ENCODE measurements around the gene ADAMTS17. TPM values are rescaled to one million over a fixed set of nuclear protein-coding genes. Genes with fewer than 3 reads are reported as not detected.

The ADAMTS17 gene
- polyA plus RNA-seq, 2 of the 4 experiments (the other 2 are of a cell fraction), result 0.05 TPM; not detected in 1

DNA sequence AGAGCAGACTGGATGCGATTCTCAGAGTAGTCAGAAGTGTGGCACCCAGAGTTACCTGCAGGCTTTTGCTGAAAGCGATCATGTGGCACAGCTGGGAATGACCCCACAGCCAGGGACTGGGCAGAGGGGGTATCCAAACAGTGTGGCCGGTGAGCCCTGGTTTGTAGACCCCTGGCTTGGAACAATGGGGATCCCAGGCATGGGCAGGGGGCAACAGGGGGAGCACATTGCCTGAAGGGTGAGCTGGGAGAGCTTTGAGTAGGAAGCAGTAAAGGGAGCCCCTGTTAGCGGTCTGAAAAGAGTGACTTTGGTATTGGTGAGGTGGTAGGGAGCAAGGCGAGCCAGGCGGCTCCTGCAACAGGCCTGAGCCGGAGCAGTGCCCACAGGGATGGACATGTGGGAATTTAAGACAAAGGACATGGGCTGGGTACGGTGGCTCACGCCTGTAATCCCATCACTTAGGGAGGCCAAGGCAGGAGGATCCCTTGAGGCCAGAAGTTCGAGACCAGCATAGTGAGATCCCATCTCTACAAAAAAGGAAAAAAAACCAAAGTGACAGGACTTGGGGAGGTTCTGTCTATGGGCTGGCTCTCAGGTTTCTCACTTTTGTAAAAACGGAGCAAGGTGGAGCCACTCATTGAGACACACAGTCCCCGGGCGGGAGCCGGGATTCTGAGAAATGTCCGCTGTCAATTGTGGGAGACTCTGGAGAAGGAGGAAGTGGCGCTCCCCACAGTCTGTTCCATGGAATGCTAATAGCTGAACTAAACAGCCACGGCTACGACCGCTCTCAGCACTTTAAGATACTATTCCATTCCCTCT is 384.7 kb downstream of the ADAMTS17 start:
- FAIRE-seq (no peak), DNase-seq (ENCODE audit: low read depth in 1 of 2, low spot score in 1 of 2) (no peak), ATAC-seq (no peak)
- Histone ChIP-seq H3K4me1 (no peaks in the 10 kb centered on the region), H3K27ac (no peak overlapping the region), H3K4me3 (no peak overlapping the region), H3K9me3 (0 out of 3 replicates have a peak, but pooled peaks cover 3% of the 10 kb centered on the region), H3K4me2 (no peak overlapping the region)
- POLR2A ChIA-PET, result no interaction called here
- CTCF ChIA-PET, result no interaction called here
- no peak for TF ChIP-seq HEYL (CRISPR knock-in tag; IDR thresholded peaks at IDR 0.05)
- TF ChIP-seq CBX2 (IDR thresholded peaks at IDR 0.05; ENCODE audit: borderline replicate concordance, low read depth), result no peak
- TF ChIP-seq POLR2AphosphoS2 (conservative IDR thresholded peaks at IDR 0.05; ENCODE audit: low read length), result no peak
- no peak for TF ChIP-seq HOXB13 (CRISPR knock-in tag; IDR thresholded peaks at IDR 0.05; ENCODE audit: low read depth)
- no peak for TF ChIP-seq RAD21 (conservative IDR thresholded peaks at IDR 0.05 in 1 of 2, IDR thresholded peaks at IDR 0.05 in 1 of 2)
- TF ChIP-seq CHD4 (IDR thresholded peaks at IDR 0.05; ENCODE audit: borderline replicate concordance), result no peak
- no peak for TF ChIP-seq CHD2 (IDR thresholded peaks at IDR 0.05; ENCODE audit: low read length, partially characterized antibody)
- TF ChIP-seq TFCP2L1 (CRISPR knock-in tag; IDR thresholded peaks at IDR 0.05), result no peak
- TF ChIP-seq, protein P1, sequence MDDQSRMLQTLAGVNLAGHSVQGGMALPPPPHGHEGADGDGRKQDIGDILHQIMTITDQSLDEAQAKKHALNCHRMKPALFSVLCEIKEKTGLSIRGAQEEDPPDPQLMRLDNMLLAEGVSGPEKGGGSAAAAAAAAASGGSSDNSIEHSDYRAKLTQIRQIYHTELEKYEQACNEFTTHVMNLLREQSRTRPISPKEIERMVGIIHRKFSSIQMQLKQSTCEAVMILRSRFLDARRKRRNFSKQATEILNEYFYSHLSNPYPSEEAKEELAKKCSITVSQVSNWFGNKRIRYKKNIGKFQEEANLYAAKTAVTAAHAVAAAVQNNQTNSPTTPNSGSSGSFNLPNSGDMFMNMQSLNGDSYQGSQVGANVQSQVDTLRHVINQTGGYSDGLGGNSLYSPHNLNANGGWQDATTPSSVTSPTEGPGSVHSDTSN (IDR thresholded peaks at IDR 0.05), result no peak
- no peak for TF ChIP-seq NR3C1 (IDR thresholded peaks at IDR 0.05)
- TF ChIP-seq BHLHE40 (IDR thresholded peaks at IDR 0.05; ENCODE audit: low read depth, low read length), result no peak
- no peak for TF ChIP-seq HOXA7 (CRISPR knock-in tag; IDR thresholded peaks at IDR 0.05)
- TF ChIP-seq CBX8 (IDR thresholded peaks at IDR 0.05), result no peak
- no peak for TF ChIP-seq NPAS2 (CRISPR knock-in tag; IDR thresholded peaks at IDR 0.05; ENCODE audit: borderline replicate concordance)
- WGBS (ENCODE audit: missing lambda C conversion rate), result 34% methylated on average over 19 of the region's 19 CpGs

DNA sequence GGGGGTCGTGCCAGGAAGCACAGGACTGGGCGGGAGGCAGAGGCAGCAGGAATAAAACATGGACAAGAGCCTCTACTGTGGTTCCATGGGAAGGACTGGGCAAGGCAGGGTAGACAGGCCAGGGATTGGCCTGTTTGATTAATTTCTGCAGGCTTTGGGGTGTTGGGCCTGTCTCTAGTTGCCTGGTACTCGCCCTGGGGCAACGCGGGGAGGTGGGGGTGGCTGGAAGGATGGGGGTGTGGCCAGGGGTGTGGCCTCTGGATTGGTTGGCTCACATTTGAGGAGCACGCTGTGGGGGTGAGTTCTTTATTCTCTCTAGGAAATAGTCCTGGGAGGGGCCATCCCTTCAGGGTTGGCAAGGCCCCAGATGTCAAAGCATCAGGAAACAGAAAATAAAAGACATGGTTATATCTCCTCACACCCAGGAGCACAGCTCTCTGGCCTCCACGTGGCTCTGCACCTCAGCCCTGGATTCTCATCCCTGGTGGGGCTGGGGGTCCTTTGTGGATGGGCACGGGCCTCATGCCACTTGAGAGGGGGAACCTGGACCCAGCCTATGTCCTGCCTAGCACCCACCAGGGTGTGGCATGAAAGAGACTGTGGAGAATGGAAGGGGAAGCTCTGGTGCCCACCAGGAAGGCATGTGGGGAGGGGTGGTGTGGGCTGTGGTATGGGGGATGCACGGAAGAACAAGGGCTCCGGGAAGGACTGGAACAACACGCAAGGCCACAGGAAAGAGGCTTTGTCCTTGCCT is 385.6 kb downstream of the ADAMTS17 start:
- CTCF ChIA-PET, result no interaction called here
- H3K4me2 ChIP-seq, result no peak overlapping the region
- no peak for ATAC-seq

DNA sequence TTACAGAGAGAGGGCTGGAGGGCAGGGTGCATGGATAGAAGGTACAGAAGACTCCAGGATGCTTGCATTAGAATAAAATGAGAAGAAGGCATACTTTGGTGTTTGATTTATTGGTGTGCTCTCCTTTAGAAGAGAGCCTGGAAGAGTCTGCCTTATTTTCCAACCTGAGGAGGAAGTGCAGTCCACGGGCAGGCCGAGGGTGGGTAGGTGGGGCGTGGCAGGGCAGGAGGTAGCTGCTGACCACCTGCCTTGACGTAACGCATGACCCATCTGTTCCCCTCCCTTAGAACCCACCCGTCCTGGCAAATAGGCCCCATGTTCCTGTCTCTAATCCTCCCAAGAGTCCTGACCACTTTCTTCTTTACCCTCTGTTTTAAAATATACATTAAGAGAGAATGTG is 386.2 kb downstream of the ADAMTS17 start:
- ChIA-PET CTCF (no interaction called here), POLR2A (no interaction called here)
- Histone ChIP-seq H3K9me3 (0 out of 3 replicates have a peak, but pooled peaks cover 3% of the 10 kb centered on the region), H3K4me1 (no peaks in the 10 kb centered on the region), H3K4me3 (no peak overlapping the region), H3K27ac (no peak overlapping the region), H3K4me2 (no peak overlapping the region)
- no peak for ATAC-seq
- 49% methylated on average over 6 of the region's 6 CpGs for WGBS (ENCODE audit: missing lambda C conversion rate)
- FAIRE-seq, result no peak
- no peak for DNase-seq (ENCODE audit: low read depth in 1 of 2, low spot score in 1 of 2)
- TF ChIP-seq MYC (IDR thresholded peaks at IDR 0.05; ENCODE audit: borderline replicate concordance, low read length), result no peak
- TF ChIP-seq NR3C1 (IDR thresholded peaks at IDR 0.05), result no peak
- TF ChIP-seq EHMT2 (IDR thresholded peaks at IDR 0.05; ENCODE audit: low read depth), result no peak
- TF ChIP-seq CHD4 (IDR thresholded peaks at IDR 0.05; ENCODE audit: borderline replicate concordance), result no peak
- TF ChIP-seq BHLHE40 (IDR thresholded peaks at IDR 0.05; ENCODE audit: low read depth, low read length), result no peak
- TF ChIP-seq, protein P2, sequence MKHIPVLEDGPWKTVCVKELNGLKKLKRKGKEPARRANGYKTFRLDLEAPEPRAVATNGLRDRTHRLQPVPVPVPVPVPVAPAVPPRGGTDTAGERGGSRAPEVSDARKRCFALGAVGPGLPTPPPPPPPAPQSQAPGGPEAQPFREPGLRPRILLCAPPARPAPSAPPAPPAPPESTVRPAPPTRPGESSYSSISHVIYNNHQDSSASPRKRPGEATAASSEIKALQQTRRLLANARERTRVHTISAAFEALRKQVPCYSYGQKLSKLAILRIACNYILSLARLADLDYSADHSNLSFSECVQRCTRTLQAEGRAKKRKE (CRISPR knock-in tag; IDR thresholded peaks at IDR 0.05; ENCODE audit: low read depth), result no peak
- no peak for TF ChIP-seq RAD21 (conservative IDR thresholded peaks at IDR 0.05 in 1 of 2, IDR thresholded peaks at IDR 0.05 in 1 of 2)
- no peak for TF ChIP-seq ZFP36 (IDR thresholded peaks at IDR 0.05; ENCODE audit: borderline replicate concordance, partially characterized antibody)
- TF ChIP-seq, protein P3, sequence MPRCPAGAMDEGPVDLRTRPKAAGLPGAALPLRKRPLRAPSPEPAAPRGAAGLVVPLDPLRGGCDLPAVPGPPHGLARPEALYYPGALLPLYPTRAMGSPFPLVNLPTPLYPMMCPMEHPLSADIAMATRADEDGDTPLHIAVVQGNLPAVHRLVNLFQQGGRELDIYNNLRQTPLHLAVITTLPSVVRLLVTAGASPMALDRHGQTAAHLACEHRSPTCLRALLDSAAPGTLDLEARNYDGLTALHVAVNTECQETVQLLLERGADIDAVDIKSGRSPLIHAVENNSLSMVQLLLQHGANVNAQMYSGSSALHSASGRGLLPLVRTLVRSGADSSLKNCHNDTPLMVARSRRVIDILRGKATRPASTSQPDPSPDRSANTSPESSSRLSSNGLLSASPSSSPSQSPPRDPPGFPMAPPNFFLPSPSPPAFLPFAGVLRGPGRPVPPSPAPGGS (IDR thresholded peaks at IDR 0.05), result no peak
- no peak for TF ChIP-seq HOXA7 (CRISPR knock-in tag; IDR thresholded peaks at IDR 0.05)
- TF ChIP-seq, protein P4, sequence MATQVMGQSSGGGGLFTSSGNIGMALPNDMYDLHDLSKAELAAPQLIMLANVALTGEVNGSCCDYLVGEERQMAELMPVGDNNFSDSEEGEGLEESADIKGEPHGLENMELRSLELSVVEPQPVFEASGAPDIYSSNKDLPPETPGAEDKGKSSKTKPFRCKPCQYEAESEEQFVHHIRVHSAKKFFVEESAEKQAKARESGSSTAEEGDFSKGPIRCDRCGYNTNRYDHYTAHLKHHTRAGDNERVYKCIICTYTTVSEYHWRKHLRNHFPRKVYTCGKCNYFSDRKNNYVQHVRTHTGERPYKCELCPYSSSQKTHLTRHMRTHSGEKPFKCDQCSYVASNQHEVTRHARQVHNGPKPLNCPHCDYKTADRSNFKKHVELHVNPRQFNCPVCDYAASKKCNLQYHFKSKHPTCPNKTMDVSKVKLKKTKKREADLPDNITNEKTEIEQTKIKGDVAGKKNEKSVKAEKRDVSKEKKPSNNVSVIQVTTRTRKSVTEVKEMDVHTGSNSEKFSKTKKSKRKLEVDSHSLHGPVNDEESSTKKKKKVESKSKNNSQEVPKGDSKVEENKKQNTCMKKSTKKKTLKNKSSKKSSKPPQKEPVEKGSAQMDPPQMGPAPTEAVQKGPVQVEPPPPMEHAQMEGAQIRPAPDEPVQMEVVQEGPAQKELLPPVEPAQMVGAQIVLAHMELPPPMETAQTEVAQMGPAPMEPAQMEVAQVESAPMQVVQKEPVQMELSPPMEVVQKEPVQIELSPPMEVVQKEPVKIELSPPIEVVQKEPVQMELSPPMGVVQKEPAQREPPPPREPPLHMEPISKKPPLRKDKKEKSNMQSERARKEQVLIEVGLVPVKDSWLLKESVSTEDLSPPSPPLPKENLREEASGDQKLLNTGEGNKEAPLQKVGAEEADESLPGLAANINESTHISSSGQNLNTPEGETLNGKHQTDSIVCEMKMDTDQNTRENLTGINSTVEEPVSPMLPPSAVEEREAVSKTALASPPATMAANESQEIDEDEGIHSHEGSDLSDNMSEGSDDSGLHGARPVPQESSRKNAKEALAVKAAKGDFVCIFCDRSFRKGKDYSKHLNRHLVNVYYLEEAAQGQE (IDR thresholded peaks at IDR 0.05), result no peak
- TF ChIP-seq, protein P5, sequence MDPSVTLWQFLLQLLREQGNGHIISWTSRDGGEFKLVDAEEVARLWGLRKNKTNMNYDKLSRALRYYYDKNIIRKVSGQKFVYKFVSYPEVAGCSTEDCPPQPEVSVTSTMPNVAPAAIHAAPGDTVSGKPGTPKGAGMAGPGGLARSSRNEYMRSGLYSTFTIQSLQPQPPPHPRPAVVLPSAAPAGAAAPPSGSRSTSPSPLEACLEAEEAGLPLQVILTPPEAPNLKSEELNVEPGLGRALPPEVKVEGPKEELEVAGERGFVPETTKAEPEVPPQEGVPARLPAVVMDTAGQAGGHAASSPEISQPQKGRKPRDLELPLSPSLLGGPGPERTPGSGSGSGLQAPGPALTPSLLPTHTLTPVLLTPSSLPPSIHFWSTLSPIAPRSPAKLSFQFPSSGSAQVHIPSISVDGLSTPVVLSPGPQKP (IDR thresholded peaks at IDR 0.05; ENCODE audit: low read depth, low read length), result no peak

More for the DNA sequence above, 385.6 kb downstream of the ADAMTS17 start:
- FAIRE-seq (no peak), DNase-seq (ENCODE audit: low read depth in 1 of 2, low spot score in 1 of 2) (no peak)
- Histone ChIP-seq H3K4me1 (no peaks in the 10 kb centered on the region), H3K27ac (no peak overlapping the region), H3K4me3 (no peak overlapping the region), H3K9me3 (0 out of 3 replicates have a peak, but pooled peaks cover 3% of the 10 kb centered on the region)
- WGBS (ENCODE audit: missing lambda C conversion rate), result 18% methylated on average over 9 of the region's 11 CpGs
- no peak for TF ChIP-seq KDM5A (IDR thresholded peaks at IDR 0.05)
- no peak for TF ChIP-seq EHMT2 (IDR thresholded peaks at IDR 0.05; ENCODE audit: low read depth)
- no peak for TF ChIP-seq CBX8 (IDR thresholded peaks at IDR 0.05)
- TF ChIP-seq RFX5 (IDR thresholded peaks at IDR 0.05), result no peak
- TF ChIP-seq JUN (IDR thresholded peaks at IDR 0.05), result no peak
- no peak for TF ChIP-seq HOXA7 (CRISPR knock-in tag; IDR thresholded peaks at IDR 0.05)
- POLR2A ChIA-PET, result no interaction called here

Measured in A549 (cell line).